SJSA1 (cell line): ENCODE results near the gene CNOT1. TPM values are rescaled to one million over a fixed set of nuclear protein-coding genes. Genes with fewer than 3 reads are reported as not detected.
A peak's percentile ranks its signal among the peaks of the same experiment; 100 is the strongest.
"Not testable (repeated sequence)": the region's sequence is repeated elsewhere in the genome, so short reads cannot be mapped to it uniquely, and the experiment has no call there.

Experiments used
- DNase-seq, 2 experiments: peaks; one replicate each; pipeline ENCODE4 v3.0.0-alpha.2; 2015 to 2020; ENCODE audit warnings: low spot score in 2 of 2, low read depth in 1 of 2
- H3K27ac ChIP-seq: fragments of 250-450 bp; sonication (Bioruptor Pico); 2 replicates; pipeline ENCODE4 v1.5.1; 2020; ENCODE audit warnings: mild to moderate bottlenecking, moderate library complexity
- H3K27me3 ChIP-seq: fragments of 250-450 bp; sonication (Bioruptor Pico); replicated peaks from 2 replicates; pipeline ENCODE4 v1.5.1; 2020; ENCODE audit warnings: mild to moderate bottlenecking, moderate library complexity
- H3K36me3 ChIP-seq: fragments of 250-450 bp; sonication (Bioruptor Pico); 2 replicates; pipeline ENCODE4 v1.5.1; 2020; ENCODE audit warnings: mild to moderate bottlenecking
- H3K4me1 ChIP-seq: fragments of 250-450 bp; sonication (Bioruptor Pico); replicated peaks from 2 replicates; pipeline ENCODE4 v1.6.1; 2021; ENCODE audit warnings: mild to moderate bottlenecking
- H3K4me3 ChIP-seq: fragments of 250-450 bp; sonication (Bioruptor Pico); 2 replicates; pipeline ENCODE4 v1.5.1; 2020; ENCODE audit warnings: mild to moderate bottlenecking
- H3K9me3 ChIP-seq: fragments of 250-450 bp; sonication (Bioruptor Pico); replicated peaks from 2 replicates; pipeline ENCODE4 v1.5.1; 2020; ENCODE audit warnings: mild to moderate bottlenecking
- total RNA-seq: library from RNA; depleted of rRNA; stranded (reverse); fragments of >200 nt; shearing (Covaris generic); gene quantifications from 2 replicates; pipeline ENCODE4 v1.2.3, GENCODE V29; 2014

CNOT1 gene
- total RNA-seq, 1 experiment from 2014 or later = 123 TPM

DNA sequence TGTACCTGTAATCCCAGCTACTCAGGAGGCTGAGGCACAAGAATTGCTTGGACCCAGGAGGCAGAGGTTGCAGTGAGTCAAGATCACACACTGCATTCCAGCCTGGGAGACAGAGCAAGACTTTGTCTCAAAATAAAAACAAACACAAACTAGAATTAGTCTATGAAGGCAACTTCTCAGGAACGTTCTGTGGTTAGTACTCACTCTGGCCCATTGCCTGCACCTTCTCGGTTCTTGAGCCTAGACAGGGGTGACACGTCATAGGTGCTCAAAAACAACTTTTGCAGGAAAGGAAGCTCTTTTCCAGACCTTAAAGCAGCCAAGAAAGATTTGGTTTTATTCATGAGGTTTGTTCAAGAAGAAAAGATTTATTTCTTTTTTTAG lies 22.3 kb upstream of the CNOT1 start:
- no peak overlapping the region for H3K27ac ChIP-seq
- no peaks in the 10 kb centered on the region for H3K36me3 ChIP-seq
- no peaks in the 10 kb centered on the region for H3K27me3 ChIP-seq
- no peak overlapping the region for H3K4me3 ChIP-seq
- no peaks in the 10 kb centered on the region for H3K9me3 ChIP-seq
- peak; percentile 42 to 52 for DNase-seq
- H3K4me1 ChIP-seq = peaks cover 10% of the 10 kb centered on the region; the same call in 1 of the 2 replicates

DNA sequence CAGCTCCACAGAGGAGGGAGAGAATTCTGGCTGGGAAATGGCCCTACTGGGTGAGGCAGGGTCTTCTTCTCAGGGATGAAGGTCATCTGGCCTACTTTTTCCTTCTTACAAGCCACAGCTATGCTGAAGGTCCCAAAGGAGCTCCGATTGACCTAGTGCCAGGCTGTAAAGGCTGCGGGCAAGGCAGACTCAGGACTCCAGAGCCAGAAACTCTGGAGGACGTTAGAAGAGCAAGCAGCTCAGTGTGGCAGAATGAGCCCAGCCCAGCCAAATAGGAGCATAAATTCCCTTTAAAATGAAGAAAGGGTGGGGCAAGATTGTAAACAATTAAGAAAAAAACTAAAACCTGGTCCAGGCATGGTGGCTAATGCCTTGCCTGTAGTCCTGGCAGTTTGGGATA lies 20.1 kb upstream of the CNOT1 start:
- no peak for DNase-seq
- Histone ChIP-seq H3K27me3 (no peaks in the 10 kb centered on the region), H3K27ac (no peak overlapping the region), H3K4me1 (peaks cover 10% of the 10 kb centered on the region; the same call in 1 of the 2 replicates), H3K4me3 (no peak overlapping the region), H3K36me3 (no peaks in the 10 kb centered on the region), H3K9me3 (no peaks in the 10 kb centered on the region)

DNA sequence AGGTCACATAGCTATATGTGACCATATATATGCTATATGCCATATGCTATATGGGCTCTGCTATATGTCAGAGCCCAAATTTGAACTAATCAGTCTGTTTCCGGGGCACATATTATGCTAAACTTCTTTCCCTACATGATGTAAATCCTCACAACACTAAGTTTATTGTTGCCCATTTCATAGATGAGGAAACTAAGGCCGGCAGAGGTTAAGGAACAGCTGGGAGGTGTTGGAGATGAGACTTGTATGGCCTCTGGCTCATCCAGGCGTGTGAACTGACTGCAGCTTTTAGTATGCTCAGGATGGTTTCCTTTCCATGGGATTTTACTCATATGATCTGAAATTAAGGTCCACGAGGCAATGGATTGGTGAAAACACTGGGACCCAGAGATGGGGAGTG lies 17.5 kb upstream of the CNOT1 start:
- no peaks in the 10 kb centered on the region for H3K9me3 ChIP-seq
- no peak overlapping the region for H3K27ac ChIP-seq
- no peak overlapping the region for H3K4me3 ChIP-seq
- H3K27me3 ChIP-seq = no peaks in the 10 kb centered on the region
- H3K36me3 ChIP-seq = no peaks in the 10 kb centered on the region
- no peak for DNase-seq
- H3K4me1 ChIP-seq = peaks cover 8% of the 10 kb centered on the region; the same call in 1 of the 2 replicates

DNA sequence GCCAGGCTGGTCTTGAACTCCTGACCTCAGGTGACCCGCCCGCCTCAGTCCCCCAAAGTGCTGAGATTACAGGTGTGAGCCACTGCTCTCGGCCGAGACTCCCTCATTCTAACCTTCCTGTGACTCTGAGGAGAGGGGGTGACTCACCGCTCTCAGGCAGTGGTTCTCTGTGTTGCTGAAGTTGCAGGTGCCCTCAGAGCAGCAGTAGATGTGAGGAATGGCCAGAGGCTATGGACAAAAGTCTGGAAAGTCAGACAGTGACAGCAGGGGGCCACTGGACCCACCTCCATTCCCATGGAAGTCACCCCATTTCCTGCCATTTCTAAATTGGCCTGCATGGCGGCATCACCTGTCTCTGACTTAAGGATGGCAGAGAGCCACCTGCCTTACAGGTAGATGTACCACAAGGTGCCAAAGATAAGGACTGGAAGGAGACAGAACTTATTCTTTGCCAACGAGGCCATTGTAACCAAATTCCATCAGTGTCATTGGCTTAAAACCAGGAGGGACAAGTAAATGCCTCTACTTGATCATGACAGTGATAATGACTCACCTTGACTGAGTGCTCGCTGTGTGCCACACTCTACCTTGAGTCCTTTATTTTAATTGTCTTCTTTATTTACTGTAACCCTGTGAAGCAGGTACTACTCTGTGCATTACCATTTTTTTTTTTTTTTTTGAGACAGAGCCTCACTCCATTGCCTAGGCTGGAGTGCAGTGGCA lies 15.3 kb upstream of the CNOT1 start:
- Histone ChIP-seq H3K4me1 (no peaks in the 10 kb centered on the region), H3K27ac (no peak overlapping the region), H3K36me3 (no peaks in the 10 kb centered on the region), H3K9me3 (no peaks in the 10 kb centered on the region), H3K27me3 (no peaks in the 10 kb centered on the region), H3K4me3 (no peak overlapping the region)
- DNase-seq = no peak

DNA sequence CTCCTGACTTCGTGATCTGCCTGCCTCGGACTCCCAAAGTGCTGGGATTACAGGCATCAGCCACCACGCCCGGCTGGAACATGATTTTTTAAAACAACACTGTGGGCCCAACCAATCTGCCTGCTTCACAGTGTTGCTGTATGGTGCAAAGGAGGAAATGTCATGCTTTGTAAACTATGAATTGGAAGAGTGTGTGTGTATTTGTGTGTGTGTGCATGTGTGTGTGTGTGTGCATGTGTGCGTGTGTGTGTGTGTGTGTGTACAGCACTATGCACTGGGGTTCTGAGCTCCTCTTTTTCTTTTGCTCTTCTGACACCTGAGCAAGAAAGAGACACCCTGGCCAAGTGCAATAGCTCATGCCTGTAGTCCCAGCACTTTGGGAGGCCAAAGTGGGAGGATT lies 14.5 kb upstream of the CNOT1 start:
- no peak for DNase-seq
- Histone ChIP-seq H3K4me1 (no peaks in the 10 kb centered on the region), H3K27me3 (no peaks in the 10 kb centered on the region)

DNA sequence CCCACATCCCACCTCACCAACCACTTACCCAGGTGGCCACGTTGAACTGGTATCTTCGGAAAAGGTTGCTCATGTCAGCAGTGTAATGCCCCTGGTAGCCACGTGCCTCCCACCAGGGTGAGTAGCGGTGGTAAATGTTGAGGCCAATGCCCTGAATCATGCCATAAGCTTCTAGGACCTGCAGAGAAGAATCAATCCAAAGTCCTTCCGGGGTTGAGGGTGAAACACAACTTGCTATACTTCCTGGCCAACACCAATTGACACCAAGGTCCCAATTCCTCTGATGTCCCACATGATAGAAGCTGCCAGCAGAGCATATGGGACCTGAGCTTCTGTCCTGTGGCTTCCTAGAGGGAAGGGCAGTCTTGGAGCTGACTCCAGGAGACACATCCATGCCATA lies 11.3 kb upstream of the CNOT1 start:
- Histone ChIP-seq H3K36me3 (no peaks in the 10 kb centered on the region), H3K9me3 (no peaks in the 10 kb centered on the region), H3K27ac (no peak overlapping the region), H3K4me1 (no peaks in the 10 kb centered on the region; the same call in 1 of the 2 replicates), H3K27me3 (no peaks in the 10 kb centered on the region), H3K4me3 (no peak overlapping the region)
- no peak for DNase-seq

More for the DNA sequence above, 14.5 kb upstream of the CNOT1 start:
- Histone ChIP-seq H3K4me3 (no peak overlapping the region), H3K27ac (no peak overlapping the region), H3K9me3 (no peaks in the 10 kb centered on the region), H3K36me3 (no peaks in the 10 kb centered on the region)

DNA sequence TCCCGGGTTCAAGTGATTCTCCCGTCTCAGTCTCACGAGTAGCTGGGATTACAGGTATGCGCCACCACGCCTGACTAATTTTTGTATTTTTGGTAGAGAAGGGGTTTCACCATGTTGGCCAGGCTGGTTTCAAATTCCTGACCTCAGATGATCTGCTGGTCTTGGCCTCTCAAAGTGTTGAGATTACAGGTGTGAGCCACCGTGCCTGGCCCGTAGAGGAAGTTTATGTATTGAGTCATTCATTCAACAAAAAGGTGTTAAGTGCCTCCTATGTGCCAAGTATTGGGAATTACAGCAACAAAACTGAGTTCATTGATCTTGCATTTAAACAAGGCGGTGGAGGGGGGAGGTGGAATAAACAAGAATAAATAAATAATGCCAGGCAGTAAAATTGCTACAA lies 10.2 kb upstream of the CNOT1 start:
- no peak for DNase-seq

DNA sequence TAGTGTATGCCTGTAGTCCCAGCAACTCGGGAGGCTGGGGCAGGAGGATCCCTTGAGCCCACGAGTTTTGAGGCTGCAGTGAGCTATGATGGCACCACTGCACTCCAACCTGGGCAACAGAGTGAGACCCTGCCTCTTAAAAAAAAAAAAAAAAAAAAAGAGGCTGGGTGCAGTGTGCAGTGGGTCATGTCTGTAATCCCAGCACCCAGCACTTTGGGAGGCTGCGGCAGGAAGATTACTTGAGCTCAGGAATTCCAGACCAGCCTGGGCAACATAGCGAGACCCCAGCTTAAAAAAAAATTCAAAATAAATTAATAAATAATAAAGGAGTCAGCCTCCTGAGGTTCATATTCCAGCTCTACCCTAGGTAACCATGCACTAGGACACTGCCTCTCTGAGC lies 9.6 kb upstream of the CNOT1 start:
- Histone ChIP-seq H3K4me1 (no peaks in the 10 kb centered on the region; the same call in 1 of the 2 replicates), H3K36me3 (no peaks in the 10 kb centered on the region), H3K9me3 (no peaks in the 10 kb centered on the region), H3K27ac (no peak overlapping the region), H3K27me3 (no peaks in the 10 kb centered on the region), H3K4me3 (no peak overlapping the region)
- no peak for DNase-seq

More for the DNA sequence above, 10.2 kb upstream of the CNOT1 start:
- Histone ChIP-seq H3K36me3 (no peaks in the 10 kb centered on the region), H3K9me3 (no peaks in the 10 kb centered on the region), H3K4me1 (no peaks in the 10 kb centered on the region; the same call in 1 of the 2 replicates), H3K4me3 (no peak overlapping the region), H3K27ac (no peak overlapping the region), H3K27me3 (no peaks in the 10 kb centered on the region)

DNA sequence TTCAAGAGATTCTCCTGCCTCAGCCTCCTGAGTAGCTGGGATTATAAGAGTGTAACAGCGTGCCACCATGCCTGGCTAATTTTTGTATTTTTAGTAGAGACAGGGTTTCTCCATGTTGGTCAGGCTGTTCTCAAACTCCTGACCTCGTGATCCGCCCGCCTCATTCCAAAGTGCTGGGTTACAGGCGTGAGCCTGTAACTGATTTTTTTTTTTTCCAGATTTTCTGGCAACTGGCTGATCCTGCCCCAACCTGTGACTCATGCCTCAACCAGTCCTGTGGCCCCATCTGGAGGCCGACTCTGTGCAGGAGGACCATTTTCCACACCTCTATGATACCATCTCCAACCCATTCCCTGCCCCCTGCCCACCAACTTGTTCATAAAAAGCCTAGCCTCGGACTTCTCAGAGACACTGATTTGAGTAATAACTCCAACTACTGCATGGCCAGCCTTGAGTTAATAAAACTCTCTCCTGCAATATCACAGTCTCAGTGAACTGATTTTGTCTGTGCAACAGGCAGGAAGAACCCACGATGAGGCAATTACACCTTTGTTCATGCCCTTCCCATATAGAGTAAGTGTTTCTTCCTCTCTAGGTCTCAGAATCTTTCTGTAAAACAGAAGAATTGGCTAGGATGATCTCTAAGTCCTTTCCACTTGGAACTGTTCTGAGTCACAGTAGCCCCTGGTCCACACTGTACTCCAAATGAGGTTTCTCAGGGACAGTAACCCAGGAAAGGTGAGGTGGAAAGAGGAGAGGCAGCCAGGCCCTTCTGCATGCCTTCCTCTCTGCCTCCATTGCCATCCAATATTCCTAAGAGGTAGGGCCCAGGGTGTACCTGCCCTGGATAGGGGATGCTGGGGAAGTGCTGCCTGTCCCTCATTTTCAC lies 8.8 kb upstream of the CNOT1 start:
- no peaks in the 10 kb centered on the region; the same call in 1 of the 2 replicates for H3K4me1 ChIP-seq
- DNase-seq = peak; percentile 29 to 57
- no peak overlapping the region for H3K27ac ChIP-seq
- H3K27me3 ChIP-seq = no peaks in the 10 kb centered on the region
- H3K4me3 ChIP-seq = no peak overlapping the region
- H3K9me3 ChIP-seq = no peaks in the 10 kb centered on the region
- no peaks in the 10 kb centered on the region for H3K36me3 ChIP-seq

DNA sequence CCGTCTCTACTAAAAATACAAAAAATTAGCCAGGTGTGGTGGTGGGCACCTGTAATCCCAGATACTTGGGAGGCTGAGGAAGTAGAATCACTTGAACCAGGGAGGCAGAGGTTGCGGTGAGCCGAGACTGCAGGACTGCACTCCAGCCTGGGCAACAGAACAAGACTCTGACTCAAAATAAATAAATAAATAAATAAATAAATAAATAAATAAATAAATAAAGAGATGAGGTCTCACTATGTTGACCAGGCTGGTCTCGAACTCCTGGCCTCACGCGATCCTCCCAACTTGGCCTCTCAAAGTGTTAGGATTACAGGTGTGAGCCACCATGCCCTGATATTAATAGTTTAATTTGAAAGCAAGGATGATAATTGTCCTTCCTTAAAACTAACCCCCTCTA lies 7.4 kb upstream of the CNOT1 start:
- not testable (repeated sequence) for H3K27me3 ChIP-seq, H3K36me3 ChIP-seq, H3K9me3 ChIP-seq, H3K27ac ChIP-seq, H3K4me1 ChIP-seq, H3K4me3 ChIP-seq, DNase-seq

DNA sequence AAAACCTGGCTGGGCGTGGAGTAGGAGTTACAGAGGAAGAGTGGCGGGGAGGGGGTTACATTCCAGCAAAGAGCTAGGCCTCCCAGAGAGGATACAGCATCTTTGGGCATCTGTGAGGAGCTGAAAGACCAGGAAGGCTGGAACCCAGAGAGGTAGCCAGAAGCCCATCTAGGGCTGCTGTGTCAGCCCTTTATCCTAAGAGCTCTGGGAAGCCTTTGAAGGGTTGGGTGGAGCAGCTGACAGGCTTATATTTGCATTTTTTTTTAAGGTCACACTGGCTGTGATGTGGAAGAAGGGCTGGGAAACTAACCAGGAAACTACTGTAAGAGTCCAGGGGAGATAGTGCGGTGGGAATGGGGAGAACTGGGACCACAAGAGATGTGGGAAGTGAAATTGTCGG lies 6.8 kb upstream of the CNOT1 start:
- no peak for DNase-seq
- Histone ChIP-seq H3K36me3 (no peaks in the 10 kb centered on the region), H3K27ac (no peak overlapping the region), H3K4me1 (no peaks in the 10 kb centered on the region; the same call in 1 of the 2 replicates), H3K4me3 (no peak overlapping the region), H3K27me3 (no peaks in the 10 kb centered on the region), H3K9me3 (no peaks in the 10 kb centered on the region)

DNA sequence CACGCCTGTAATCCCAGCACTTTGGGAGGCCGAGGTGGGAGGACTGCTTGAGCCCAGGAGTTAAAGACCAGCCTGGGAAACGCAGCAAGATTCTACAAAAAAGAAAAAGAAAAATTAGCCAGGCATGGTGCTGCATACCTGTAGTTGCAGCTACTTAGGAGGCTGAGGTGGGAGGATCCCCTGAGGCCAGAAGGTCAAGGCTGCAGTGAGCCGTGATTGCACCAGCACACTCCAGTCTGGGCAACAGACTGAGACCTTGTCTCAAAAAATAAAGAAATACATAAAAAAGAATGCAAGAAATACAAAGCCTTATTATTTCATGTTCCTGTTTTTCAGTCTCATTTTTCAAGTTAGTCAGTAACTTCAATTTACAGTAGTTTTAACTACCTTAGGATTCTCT lies 5.9 kb upstream of the CNOT1 start:
- no peaks in the 10 kb centered on the region for H3K9me3 ChIP-seq

DNA sequence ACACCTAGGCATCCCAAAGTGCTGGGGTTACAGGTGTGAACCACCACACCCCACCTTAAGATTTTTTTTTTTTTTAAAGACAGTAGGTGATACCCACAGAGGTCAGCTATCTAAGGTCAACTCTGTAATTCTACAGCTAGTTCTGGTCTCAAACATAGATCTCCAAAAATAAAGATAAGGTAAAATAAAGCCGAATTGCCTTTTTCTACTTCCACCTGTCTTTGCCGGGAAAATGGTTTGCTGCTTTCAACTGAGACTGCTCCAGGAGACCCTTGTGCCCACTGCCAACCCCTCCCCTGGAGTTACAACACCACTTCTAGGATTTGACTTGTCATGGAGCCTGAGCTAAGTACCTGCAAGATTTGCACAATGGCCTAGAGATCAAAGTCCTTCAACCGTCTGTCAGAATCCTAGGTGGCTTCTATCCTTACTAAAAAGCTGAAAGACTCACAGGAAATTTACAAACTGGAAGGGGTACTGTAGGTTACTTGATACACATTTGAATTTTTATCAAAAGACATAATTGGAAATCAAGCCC lies 4.7 kb upstream of the CNOT1 start:
- Histone ChIP-seq H3K27me3 (no peaks in the 10 kb centered on the region), H3K27ac (no peak overlapping the region), H3K4me1 (peaks cover 4% of the 10 kb centered on the region; the same call in 1 of the 2 replicates), H3K4me3 (no peak overlapping the region), H3K36me3 (peaks cover 3% of the 10 kb centered on the region), H3K9me3 (no peaks in the 10 kb centered on the region)
- no peak for DNase-seq

More for the DNA sequence above, 5.9 kb upstream of the CNOT1 start:
- H3K27me3 ChIP-seq = no peaks in the 10 kb centered on the region
- peaks cover 3% of the 10 kb centered on the region; the same call in 1 of the 2 replicates for H3K4me1 ChIP-seq
- no peaks in the 10 kb centered on the region for H3K36me3 ChIP-seq
- H3K27ac ChIP-seq = no peak overlapping the region
- H3K4me3 ChIP-seq = no peak overlapping the region
- no peak for DNase-seq
